Smooth muscle cell (in vitro differentiated cells): ENCODE data around the gene KIF26B. TPM values are rescaled to one million over a fixed set of nuclear protein-coding genes. Genes with fewer than 3 reads are reported as not detected.
A peak's percentile ranks its signal among the peaks of the same experiment; 100 is the strongest.

ENCODE experiments used
- DNase-seq: peaks from one replicate; lab custom pipeline; 2025; ENCODE audit not compliant: unreplicated experiment; lab: John Stamatoyannopoulos, UW
- H2AFZ ChIP-seq: fragments of 200-600 bp; sonication (generic); 2 replicates; pipeline ENCODE4 v1.6.0; 2016; ENCODE audit warnings: antibody characterized with exemption, low read depth, mild to moderate bottlenecking
- H3F3A ChIP-seq: fragments of 200-600 bp; sonication (generic); 2 replicates; pipeline ENCODE4 v1.6.0; 2017; ENCODE audit warnings: antibody characterized with exemption, low read depth
- H3K27ac ChIP-seq: fragments of 200-600 bp; sonication (generic); 2 replicates; pipeline ENCODE4 v1.5.1; 2016; ENCODE audit warnings: low read depth, mild to moderate bottlenecking
- H3K27me3 ChIP-seq: fragments of 200-600 bp; sonication (generic); 2 replicates; pipeline ENCODE4 v1.6.1; 2016; ENCODE audit warnings: low read depth, mild to moderate bottlenecking
- H3K36me3 ChIP-seq: fragments of 200-600 bp; sonication (generic); 2 replicates; pipeline ENCODE4 v1.5.1; 2016; ENCODE audit warnings: low read depth
- H3K4me1 ChIP-seq: fragments of 200-600 bp; sonication (generic); 2 replicates; pipeline ENCODE4 v1.5.1; 2016; ENCODE audit warnings: low read depth
- H3K4me2 ChIP-seq: fragments of 200-600 bp; sonication (generic); 2 replicates; pipeline ENCODE4 v1.6.0; 2016; ENCODE audit warnings: mild to moderate bottlenecking
- H3K4me3 ChIP-seq: fragments of 200-600 bp; sonication (generic); 2 replicates; pipeline ENCODE4 v1.5.1; 2016; ENCODE audit warnings: mild to moderate bottlenecking
- H3K79me2 ChIP-seq: fragments of 200-600 bp; sonication (generic); 2 replicates; pipeline ENCODE4 v1.6.0; 2016; ENCODE audit warnings: low read depth, mild to moderate bottlenecking
- H3K9ac ChIP-seq: fragments of 200-600 bp; sonication (generic); 2 replicates; pipeline ENCODE4 v1.6.0; 2016; ENCODE audit warnings: low read depth
- H3K9me3 ChIP-seq: fragments of 200-600 bp; sonication (generic); replicated peaks from 2 replicates; pipeline ENCODE4 v1.5.1; 2016; ENCODE audit warnings: low read depth
- H4K20me1 ChIP-seq: fragments of 200-600 bp; sonication (generic); 2 replicates; pipeline ENCODE4 v1.6.0; 2016; ENCODE audit warnings: low read depth
- WGBS: methylation state at CpG from one replicate; pipeline ENCODE4 v1.1.7; 2016; ENCODE audit warnings: low lambda C conversion rate; 5-methylcytosine and 5-hydroxymethylcytosine counted together
- polyA plus RNA-seq: library from polyadenylated mRNA; unstranded; fragments of >200 nt; fragmentation: Nextera tagmentation; extraction: Ambion mirVana; gene quantifications from 2 replicates; pipeline ENCODE4 v1.2.1, GENCODE V29; 2016
- total RNA-seq: library from RNA; depleted of rRNA; stranded (reverse); fragments of >200 nt; gene quantifications from 2 replicates; pipeline ENCODE4 v1.2.3, GENCODE V29; 2014
- TF ChIP-seq, protein P1 (sequence below): fragments of 200-600 bp; sonication (generic); IDR thresholded peaks from 2 replicates; pipeline ENCODE4 v1.5.1; 2017; ENCODE audit warnings: borderline replicate concordance, mild to moderate bottlenecking, antibody characterized with exemption; ENCODE audit not compliant: insufficient read depth, poor library complexity, severe bottlenecking

KIF26B gene
- total and polyA plus RNA-seq, 2 experiments from 2014 or later = 24.9 to 43.3 TPM

DNA sequence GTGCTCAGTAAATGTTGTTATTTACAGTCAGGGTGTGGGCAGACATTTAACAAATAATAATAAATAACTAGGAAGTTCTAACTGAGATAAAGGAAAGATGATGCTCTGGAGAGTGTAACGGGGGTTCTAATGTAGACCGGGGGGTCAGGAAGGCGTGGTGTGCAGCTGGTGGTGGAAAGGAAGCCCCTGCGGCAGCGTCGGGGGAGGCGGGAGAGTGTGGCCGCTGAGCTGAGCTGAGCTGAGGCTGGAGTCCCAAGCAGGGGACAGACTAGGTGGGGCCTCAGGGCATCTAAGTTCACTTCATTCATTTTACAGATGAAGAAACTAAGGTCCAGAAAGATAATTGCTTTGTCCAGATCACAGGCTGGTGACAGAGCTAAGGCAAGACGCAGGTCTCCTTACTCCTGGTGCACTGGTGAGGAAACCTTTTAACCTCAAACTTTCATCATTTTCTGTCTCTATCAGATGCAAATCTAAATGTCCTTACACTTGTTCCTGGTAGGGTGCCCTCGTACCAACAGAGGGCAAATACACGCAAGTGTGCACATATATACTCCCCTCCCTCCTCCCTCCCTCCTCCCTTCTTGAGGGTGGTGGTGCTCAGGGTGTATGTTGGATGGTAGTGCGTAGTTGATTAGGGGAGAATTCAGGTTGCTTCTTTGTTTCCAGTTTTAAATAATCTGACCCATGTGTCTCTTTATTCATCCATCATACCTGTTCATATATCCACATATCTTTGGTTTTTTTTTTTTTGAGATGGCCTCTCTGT is 44.1 kb downstream of the KIF26B start:
- no peak overlapping the region for H3K9ac ChIP-seq
- no peak overlapping the region for H3K4me3 ChIP-seq
- no peak overlapping the region for H2AFZ ChIP-seq
- H3K4me1 ChIP-seq = peaks cover 34% of the 10 kb centered on the region
- H3K27me3 ChIP-seq = no peaks in the 10 kb centered on the region
- H3K4me2 ChIP-seq = no peak overlapping the region
- no peak for DNase-seq
- WGBS = 69% methylated on average over 12 of the region's 12 CpGs
- peaks cover 96% of the 10 kb centered on the region for H4K20me1 ChIP-seq
- no peaks in the 10 kb centered on the region for H3K9me3 ChIP-seq
- TF ChIP-seq, protein P1, sequence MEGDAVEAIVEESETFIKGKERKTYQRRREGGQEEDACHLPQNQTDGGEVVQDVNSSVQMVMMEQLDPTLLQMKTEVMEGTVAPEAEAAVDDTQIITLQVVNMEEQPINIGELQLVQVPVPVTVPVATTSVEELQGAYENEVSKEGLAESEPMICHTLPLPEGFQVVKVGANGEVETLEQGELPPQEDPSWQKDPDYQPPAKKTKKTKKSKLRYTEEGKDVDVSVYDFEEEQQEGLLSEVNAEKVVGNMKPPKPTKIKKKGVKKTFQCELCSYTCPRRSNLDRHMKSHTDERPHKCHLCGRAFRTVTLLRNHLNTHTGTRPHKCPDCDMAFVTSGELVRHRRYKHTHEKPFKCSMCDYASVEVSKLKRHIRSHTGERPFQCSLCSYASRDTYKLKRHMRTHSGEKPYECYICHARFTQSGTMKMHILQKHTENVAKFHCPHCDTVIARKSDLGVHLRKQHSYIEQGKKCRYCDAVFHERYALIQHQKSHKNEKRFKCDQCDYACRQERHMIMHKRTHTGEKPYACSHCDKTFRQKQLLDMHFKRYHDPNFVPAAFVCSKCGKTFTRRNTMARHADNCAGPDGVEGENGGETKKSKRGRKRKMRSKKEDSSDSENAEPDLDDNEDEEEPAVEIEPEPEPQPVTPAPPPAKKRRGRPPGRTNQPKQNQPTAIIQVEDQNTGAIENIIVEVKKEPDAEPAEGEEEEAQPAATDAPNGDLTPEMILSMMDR = no peak
- H3K27ac ChIP-seq = no peak overlapping the region
- peaks cover 19% of the 10 kb centered on the region for H3F3A ChIP-seq
- H3K79me2 ChIP-seq = peaks cover 69% of the 10 kb centered on the region
- H3K36me3 ChIP-seq = no peaks in the 10 kb centered on the region

- H3F3A ChIP-seq = peaks cover 18% of the 10 kb centered on the region
- H4K20me1 ChIP-seq = peaks cover 96% of the 10 kb centered on the region
- 51% methylated on average over 4 of the region's 4 CpGs for WGBS
- peaks cover 34% of the 10 kb centered on the region for H3K4me1 ChIP-seq
- no peak overlapping the region for H3K4me3 ChIP-seq
- peaks cover 68% of the 10 kb centered on the region for H3K79me2 ChIP-seq
- H3K27me3 ChIP-seq = no peaks in the 10 kb centered on the region
- H3K27ac ChIP-seq = no peak overlapping the region
- TF ChIP-seq, protein P1 = no peak
- no peak overlapping the region for H2AFZ ChIP-seq
- H3K9ac ChIP-seq = no peak overlapping the region
- DNase-seq = no peak
- no peak overlapping the region for H3K4me2 ChIP-seq
- no peaks in the 10 kb centered on the region for H3K36me3 ChIP-seq
- H3K9me3 ChIP-seq = no peaks in the 10 kb centered on the region
Observed at GRCh38 chr1:245200146-245200545, 45.4 kb downstream of the KIF26B start.

DNA sequence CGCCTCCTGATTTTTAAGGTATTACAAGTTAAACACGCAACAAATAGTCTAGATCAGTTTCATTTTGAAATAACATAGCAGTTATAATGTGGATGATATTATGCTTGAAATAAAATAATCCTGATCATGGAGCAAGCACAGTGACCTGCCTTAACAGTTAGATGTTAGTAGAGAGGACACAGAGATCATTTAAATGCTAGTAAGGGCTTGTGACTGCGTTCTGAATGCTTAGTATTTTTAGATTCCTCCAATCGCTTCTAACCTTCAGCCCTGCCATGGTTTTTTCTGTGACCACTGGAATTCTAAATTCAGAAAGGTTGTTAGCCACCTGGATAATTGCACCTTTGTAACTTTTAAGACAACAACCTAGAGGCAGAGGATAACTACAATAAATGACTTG is 46.4 kb downstream of the KIF26B start:
- no peak for DNase-seq
- no peaks in the 10 kb centered on the region for H3K36me3 ChIP-seq
- peaks cover 96% of the 10 kb centered on the region for H4K20me1 ChIP-seq
- no peaks in the 10 kb centered on the region for H3K27me3 ChIP-seq
- H3K9me3 ChIP-seq = no peaks in the 10 kb centered on the region
- TF ChIP-seq, protein P1 = no peak
- H3K27ac ChIP-seq = peak overlapping the region; percentile 41
- H3K4me1 ChIP-seq = peaks cover 33% of the 10 kb centered on the region
- H3K79me2 ChIP-seq = peaks cover 66% of the 10 kb centered on the region
- no peak overlapping the region for H3K9ac ChIP-seq
- peaks cover 16% of the 10 kb centered on the region for H3F3A ChIP-seq
- WGBS = 73% methylated on average over 4 of the region's 4 CpGs
- no peak overlapping the region for H2AFZ ChIP-seq
- peak overlapping the region; percentile 27 for H3K4me2 ChIP-seq
- no peak overlapping the region for H3K4me3 ChIP-seq

GRCh38 chr1:245201827-245202226 is 47.0 kb downstream of the KIF26B start:
- TF ChIP-seq, protein P1 = no peak
- Histone ChIP-seq H4K20me1 (peaks cover 96% of the 10 kb centered on the region), H3K27ac (peak overlapping the region; percentile 22), H2AFZ (no peak overlapping the region), H3K4me3 (no peak overlapping the region), H3F3A (peaks cover 16% of the 10 kb centered on the region), H3K4me1 (peaks cover 30% of the 10 kb centered on the region), H3K79me2 (peaks cover 66% of the 10 kb centered on the region), H3K27me3 (no peaks in the 10 kb centered on the region), H3K36me3 (no peaks in the 10 kb centered on the region), H3K9me3 (no peaks in the 10 kb centered on the region), H3K4me2 (no peak overlapping the region), H3K9ac (no peak overlapping the region)
- no peak for DNase-seq
- 41% methylated on average over 5 of the region's 5 CpGs for WGBS
